K562 (cell line): ENCODE results near the gene PCF11. TPM values are rescaled to one million over a fixed set of nuclear protein-coding genes. Genes with fewer than 3 reads are reported as not detected.

ENCODE experiments used
- CEBPB ChIP-seq: fragments of 450-650 bp; IDR thresholded peaks from 2 replicates; pipeline ENCODE4 v1.6.1; 2016; ENCODE audit warnings: missing genetic modification characterization, missing compliant biosample characterization
- CEBPG ChIP-seq, 3 experiments: fragments of 200-800 bp in 1 of 3; sonication (Bioruptor generic) in 1 of 3; sonication (generic) in 1 of 3; formaldehyde crosslinking in 1 of 3; IDR thresholded peaks in 2 of 3; conservative IDR thresholded peaks in 1 of 3; 2 replicates each; pipeline versions ENCODE4 v1.6.1 to v1.8.0; 2016 to 2022; ENCODE audit warnings: missing compliant biosample characterization in 2 of 3, missing genetic modification characterization in 2 of 3, mild to moderate bottlenecking in 1 of 3, missing genetic modification reagents in 1 of 3
- CTBP1 ChIP-seq: fragments of 450-650 bp; IDR thresholded peaks from 2 replicates; pipeline ENCODE4 v1.6.1; 2016; ENCODE audit warnings: borderline replicate concordance
- DPF2 ChIP-seq: fragments of 450-650 bp; IDR thresholded peaks from 2 replicates; pipeline ENCODE4 v1.6.1; 2016
- E2F5 ChIP-seq: sonication (generic); formaldehyde crosslinking; IDR thresholded peaks from 2 replicates; pipeline ENCODE4 v1.8.0; 2022; ENCODE audit warnings: mild to moderate bottlenecking, missing genetic modification reagents
- ERF ChIP-seq: fragments of 450-650 bp; formaldehyde crosslinking; IDR thresholded peaks from 2 replicates; pipeline ENCODE4 v1.4.0; 2020; ENCODE audit warnings: mild to moderate bottlenecking, mixed read lengths
- GABPB2 ChIP-seq: fragments of 250-450 bp; sonication (Bioruptor Pico); conservative IDR thresholded peaks from 2 replicates; pipeline ENCODE4 v1.5.1; 2021; ENCODE audit warnings: mild to moderate bottlenecking
- HDAC1 ChIP-seq, 2 experiments: fragments of 450-650 bp; IDR thresholded peaks; 2 replicates each; pipeline ENCODE4 v1.6.1; 2016 to 2017; ENCODE audit warnings: inconsistent platforms in 1 of 2, mild to moderate bottlenecking in 1 of 2, moderate library complexity in 1 of 2
- HDGF ChIP-seq: fragments of 450-650 bp; IDR thresholded peaks from 2 replicates; pipeline ENCODE4 v1.6.1; 2016
- JUN ChIP-seq, 2 experiments: sonication (generic) in 1 of 2; formaldehyde crosslinking in 1 of 2; IDR thresholded peaks; 2 replicates each; pipeline versions ENCODE4 v1.6.1 to v1.8.0; 2012 to 2022; ENCODE audit warnings: borderline replicate concordance in 2 of 2, mild to moderate bottlenecking in 2 of 2, improper control_type of control experiment in 1 of 2, low read depth in 1 of 2, low read length in 1 of 2, missing genetic modification reagents in 1 of 2
- MCM7 ChIP-seq, 2 experiments: fragments of 450-650 bp; IDR thresholded peaks; 2 replicates each; pipeline ENCODE4 v1.6.1; 2016 to 2018
- MNT ChIP-seq, 2 experiments: fragments of 450-650 bp; conservative IDR thresholded peaks; 2 replicates each; pipeline ENCODE4 v1.6.1; 2017; ENCODE audit warnings: mild to moderate bottlenecking in 2 of 2, moderate library complexity in 2 of 2
- NCOA4 ChIP-seq: fragments of 450-650 bp; IDR thresholded peaks from 2 replicates; pipeline ENCODE4 v1.6.1; 2018; ENCODE audit warnings: mild to moderate bottlenecking; ENCODE audit not compliant: partially characterized antibody
- PML ChIP-seq: IDR thresholded peaks from 2 replicates; pipeline ENCODE4 v1.6.1; 2012; ENCODE audit warnings: low read length, inconsistent platforms
- POLR2G ChIP-seq: fragments of 200-400 bp; formaldehyde crosslinking; IDR thresholded peaks from 2 replicates; pipeline ENCODE4 v1.6.1; 2017; ENCODE audit warnings: low read depth, mild to moderate bottlenecking, antibody characterized with exemption, low read length, moderate library complexity
- PTRF ChIP-seq: fragments of 450-650 bp; IDR thresholded peaks from 2 replicates; pipeline ENCODE4 v1.6.1; 2016; ENCODE audit warnings: mild to moderate bottlenecking, missing genetic modification characterization, missing compliant biosample characterization
- RBM14 ChIP-seq: fragments of 200-400 bp; formaldehyde crosslinking; IDR thresholded peaks from 2 replicates; pipeline ENCODE4 v1.6.1; 2018; ENCODE audit warnings: low read depth, mild to moderate bottlenecking, low read length, moderate library complexity, borderline replicate concordance; ENCODE audit not compliant: insufficient read depth
- SMARCA4 ChIP-seq: fragments of 450-650 bp; IDR thresholded peaks from 2 replicates; pipeline ENCODE4 v1.6.1; 2016
- YY1 ChIP-seq, 3 experiments: IDR thresholded peaks; 2 replicates each; pipeline ENCODE4 v1.6.1; 2011; ENCODE audit warnings: low read length in 2 of 3, mild to moderate bottlenecking in 2 of 3, moderate library complexity in 2 of 3, borderline replicate concordance in 1 of 3, control low read depth in 1 of 3, low read depth in 1 of 3; ENCODE audit not compliant: insufficient read depth in 3 of 3, insufficient replicate concordance in 2 of 3, control insufficient read depth in 1 of 3, insufficient read length in 1 of 3; ENCODE audit errors: extremely low read depth in 1 of 3
- ZNF239 ChIP-seq: fragments of 250-450 bp; sonication (Bioruptor Pico); IDR thresholded peaks from 2 replicates; pipeline ENCODE4 v1.4.0; 2020; ENCODE audit warnings: mild to moderate bottlenecking
- ZNF24 ChIP-seq: fragments of 450-650 bp; IDR thresholded peaks from 2 replicates; pipeline ENCODE4 v1.6.1; 2016
- ZNF280A ChIP-seq: fragments of 450-650 bp; IDR thresholded peaks from 2 replicates; pipeline ENCODE4 v1.6.1; 2018; ENCODE audit warnings: mild to moderate bottlenecking, low read depth; ENCODE audit not compliant: partially characterized antibody
- ZNF3 ChIP-seq: fragments of 250-450 bp; sonication (Bioruptor Pico); IDR thresholded peaks from 2 replicates; pipeline ENCODE4 v1.5.0; 2021; ENCODE audit warnings: mild to moderate bottlenecking, moderate library complexity
- ZNF311 ChIP-seq: fragments of 250-450 bp; sonication (Bioruptor Pico); IDR thresholded peaks from 2 replicates; pipeline ENCODE4 v1.4.0; 2020; ENCODE audit warnings: mild to moderate bottlenecking, moderate library complexity
- polyA plus RNA-seq, 8 experiments: library from polyadenylated mRNA; depleted of rRNA in 4 of 8; stranded (reverse) in 5 of 8; unstranded in 3 of 8; fragments of >200 nt; fragmentation: Nextera tagmentation in 2 of 8; fragmentation: Illumina TruSeq in 1 of 8; extraction: Ambion mirVana in 2 of 8; extraction: Trizol in 1 of 8; gene quantifications; 2 replicates each; pipeline versions ENCODE4 v1.2.1 to v1.2.3, GENCODE V29; 2011 to 2014; ENCODE audit warnings: inconsistent platforms in 1 of 8, missing spikeins in 1 of 8
- total RNA-seq, 7 experiments: library from RNA; depleted of rRNA in 6 of 7; stranded (reverse); fragments of >200 nt in 6 of 7; fragmentation: Illumina TruSeq in 2 of 7; extraction: Trizol in 2 of 7; gene quantifications; 2 replicates each; pipeline versions ENCODE4 v1.2.1 to v1.2.3, GENCODE V29; 2011 to 2021; ENCODE audit warnings: low replicate concordance in 1 of 7

Gene PCF11
- total and polyA plus RNA-seq, 9 of the 15 experiments (the other 6 are each of a cell fraction or from before 2014, with no cell fraction given): 9.3 to 91.6 (median 54.4) TPM

- TF ChIP-seq POLR2G (peak; percentile 69), ZNF24 (no peak), E2F5 (CRISPR knock-in tag) (no peak; the same call in 1 of the 2 replicates), HDGF (peak; percentile 58; the same call in 1 of the 2 replicates), CEBPG (CRISPR knock-in tag; IDR thresholded peaks at IDR 0.05) (peak; percentile 82), CEBPG (tag; conservative IDR thresholded peaks at IDR 0.05 in 1 of 2, IDR thresholded peaks at IDR 0.05 in 1 of 2) (peak; percentile 73 to 87), HDAC1 (IDR thresholded peaks at IDR 0.05) (no peak), ZNF311 (no peak), JUN (IDR thresholded peaks at IDR 0.05; ENCODE audit: borderline replicate concordance, low read depth, low read length) (0 out of 2 replicates have a peak, but pooled peaks have one; percentile 24), JUN (CRISPR knock-in tag; IDR thresholded peaks at IDR 0.05; ENCODE audit: borderline replicate concordance) (no peak), GABPB2 (no peak), ERF (no peak), NCOA4 (no peak), MCM7 (IDR thresholded peaks at IDR 0.05) (peak in 1 of 2 experiments; percentile 50; a peak in 1 of 4 replicates), PTRF (tag) (no peak), CEBPB (peak; percentile 96), ZNF239 (no peak), YY1 (IDR thresholded peaks at IDR 0.05; ENCODE audit: borderline replicate concordance in 1 of 3, control insufficient read depth in 1 of 3, extremely low read depth in 1 of 3, insufficient read depth in 3 of 3, insufficient read length in 1 of 3, insufficient replicate concordance in 2 of 3, low read depth in 1 of 3, low read length in 2 of 3) (peak in 1 of 3 experiments; percentile 68), RBM14 (no peak), CTBP1 (peak; percentile 23; the same call in 1 of the 2 replicates), DPF2 (peak; percentile 45; the same call in 1 of the 2 replicates), ZNF3 (CRISPR knock-in tag) (no peak), MNT (conservative IDR thresholded peaks at IDR 0.05) (peak in 1 of 2 experiments; percentile 18; a peak in 2 of 4 replicates), SMARCA4 (no peak), PML (no peak), ZNF280A (peak; percentile 33)
Measured at GRCh38 chr11:83194281-83195142, 37.6 kb downstream of the PCF11 start (continued).
